Panc1 (cell line): ENCODE data around the gene TOB1. TPM values are rescaled to one million over a fixed set of nuclear protein-coding genes. Genes with fewer than 3 reads are reported as not detected.
A peak's percentile ranks its signal among the peaks of the same experiment; 100 is the strongest.

Experiments used
- ATAC-seq: fragments of 200-7000 bp; cut with Tn5 transposase; 2 replicates; pipeline ENCODE4 v1.9.1; 2020; ENCODE audit warnings: mild to moderate bottlenecking, moderate library complexity
- BruUV-seq: library from RNA; stranded (reverse); fragments of 400-500 nt; replicated peaks from 2 replicates; lab custom pipeline; 2021; lab: Mats Ljungman, UMichigan
- CTCF ChIA-PET: fragments of 300-600 bp; sonication (Branson Sonifier 250); formaldehyde crosslinking; loops from one replicate; lab custom pipeline; 2022; ENCODE audit warnings: antibody characterized with exemption; lab: Charles Lee
- POLR2A ChIA-PET: fragments of 300-600 bp; sonication (Branson Sonifier 250); formaldehyde crosslinking; loops from one replicate; lab custom pipeline; 2022; ENCODE audit warnings: antibody characterized with exemption; lab: Charles Lee
- DNase-seq: peaks from one replicate; pipeline ENCODE4 v3.0.0-alpha.2; 2010; ENCODE audit warnings: low read depth, low spot score
- H3K27ac ChIP-seq: 2 replicates; pipeline ENCODE4 v1.5.1; 2011; ENCODE audit warnings: mild to moderate bottlenecking, low read length, inconsistent platforms
- H3K27me3 ChIP-seq: fragments of 200-500 bp; sonication (Bioruptor generic); 2 replicates; pipeline ENCODE4 v1.6.0; 2014; ENCODE audit warnings: low read length, inconsistent platforms; ENCODE audit not compliant: control insufficient read depth, insufficient read depth
- H3K36me3 ChIP-seq: fragments of 200-500 bp; sonication (Bioruptor generic); 2 replicates; pipeline ENCODE4 v1.5.1; 2014; ENCODE audit warnings: inconsistent platforms, mild to moderate bottlenecking, low read length, moderate library complexity; ENCODE audit not compliant: control insufficient read depth, insufficient read depth
- H3K4me1 ChIP-seq: 2 replicates; pipeline ENCODE4 v1.5.1; 2011; ENCODE audit warnings: inconsistent platforms, mild to moderate bottlenecking, low read length, moderate library complexity; ENCODE audit not compliant: control insufficient read depth, insufficient read depth
- H3K4me3 ChIP-seq, 2 experiments: 2 replicates each; pipeline ENCODE4 v1.5.1; 2011 to 2012; ENCODE audit warnings: low read depth in 2 of 2, low read length in 2 of 2, mild to moderate bottlenecking in 2 of 2, inconsistent platforms in 1 of 2, moderate library complexity in 1 of 2
- H3K9me3 ChIP-seq: fragments of 200-500 bp; sonication (Bioruptor generic); 2 replicates; pipeline ENCODE4 v1.5.1; 2014; ENCODE audit warnings: low read depth, mild to moderate bottlenecking, inconsistent platforms, low read length, moderate library complexity; ENCODE audit not compliant: control insufficient read depth, insufficient read depth
- CTCF ChIP-seq: fragments of 450-650 bp; IDR thresholded peaks from 2 replicates; pipeline ENCODE4 v1.5.1; 2017; ENCODE audit warnings: mild to moderate bottlenecking
- POLR2AphosphoS5 ChIP-seq: IDR thresholded peaks from 2 replicates; pipeline ENCODE4 v1.6.1; 2012; ENCODE audit warnings: mild to moderate bottlenecking, low read depth, low read length, moderate library complexity
- REST ChIP-seq, 2 experiments: IDR thresholded peaks; 2 replicates each; pipeline ENCODE4 v1.6.1; 2011 to 2012; ENCODE audit warnings: low read depth in 2 of 2, control low read depth in 1 of 2, low read length in 1 of 2, mild to moderate bottlenecking in 1 of 2, moderate library complexity in 1 of 2; ENCODE audit not compliant: insufficient read depth in 1 of 2
- SIN3A ChIP-seq: IDR thresholded peaks from 2 replicates; pipeline ENCODE4 v1.6.1; 2012; ENCODE audit warnings: low read depth, mild to moderate bottlenecking, low read length, moderate library complexity, borderline replicate concordance; ENCODE audit not compliant: insufficient read depth
- TCF7L2 ChIP-seq: IDR thresholded peaks from 2 replicates; pipeline ENCODE4 v1.6.1; 2011; ENCODE audit warnings: mild to moderate bottlenecking, low read depth, low read length, inconsistent platforms
- in situ Hi-C: cut with HindIII; loops from 2 replicates; pipeline ENCODE4 v1.10.0; 2016; ENCODE audit warnings: low sequenced_read_pairs, low pct_unique_long_range_greater_than_20kb
- intact Hi-C: fragments of 100-400 bp; cut with micrococcal nuclease; formaldehyde crosslinking; loops from one replicate; pipeline ENCODE4 v1.10.0; 2022; ENCODE audit not compliant: unreplicated experiment
- total RNA-seq: library from RNA; stranded (reverse); gene quantifications from one replicate; pipeline ENCODE4 v1.2.1, GENCODE V29; 2021; ENCODE audit not compliant: unreplicated experiment

Gene TOB1
- total RNA-seq, 1 experiment from 2014 or later = 117 TPM

GRCh38 chr17:50866950-50867362 is 802 bp upstream of the TOB1 start:
- no TSS peak for BruUV-seq
- POLR2A ChIA-PET = interaction anchor here (0.6 to 3.2 kb wide), 10 partner anchors 12 to 82 kb away, joined by 3 to 30 read pairs (median 8); no protein-coding TSS in a partner anchor

GRCh38 chr17:50865868-50866260 is 290 bp downstream of the TOB1 start:
- Histone ChIP-seq H3K36me3 (peaks cover 25% of the 10 kb centered on the region), H3K9me3 (no peaks in the 10 kb centered on the region), H3K27me3 (no peaks in the 10 kb centered on the region), H3K4me1 (peaks cover 33% of the 10 kb centered on the region), H3K4me3 (peak overlapping the region; percentile 72 to 95), H3K27ac (peak overlapping the region; percentile 96; the same call in 1 of the 2 replicates)
- intact Hi-C loops = no loop called here
- TF ChIP-seq POLR2AphosphoS5 (no peak), TCF7L2 (no peak), SIN3A (no peak; the same call in 1 of the 2 replicates), CTCF (no peak), REST (IDR thresholded peaks at IDR 0.05; ENCODE audit: insufficient read depth in 1 of 2, low read depth in 2 of 2, low read length in 1 of 2) (no peak; a peak in 1 of 4 replicates)
- no TSS peak for BruUV-seq
- POLR2A ChIA-PET = interaction anchor here (0.5 to 3.2 kb wide), 17 partner anchors 13 to 478 kb away, joined by 3 to 30 read pairs (median 4); no protein-coding TSS in a partner anchor
- ATAC-seq (peak; percentile 3), DNase-seq (no peak)
- CTCF ChIA-PET = interaction anchor here (0.8 kb wide), 1 partner anchor 17 kb away, joined by 3 read pairs; no protein-coding TSS in a partner anchor
- in situ Hi-C loops = no loop called here

More at GRCh38 chr17:50866950-50867362, 802 bp upstream of the TOB1 start:
- ATAC-seq = peak; percentile 33
- peaks cover 29% of the 10 kb centered on the region for H3K4me1 ChIP-seq
- peak overlapping the region; percentile 91 to 96 for H3K4me3 ChIP-seq
- TF ChIP-seq TCF7L2 (no peak), SIN3A (no peak)
- peak overlapping the region; percentile 99 for H3K27ac ChIP-seq
- CTCF ChIA-PET = interaction anchor here (0.6 to 1.3 kb wide), 2 partner anchors 23 to 244 kb away, joined by 3 to 4 read pairs; no protein-coding TSS in a partner anchor
- peaks cover 18% of the 10 kb centered on the region for H3K36me3 ChIP-seq
- in situ Hi-C loops = no loop called here
- no peak for DNase-seq
- H3K9me3 ChIP-seq = no peaks in the 10 kb centered on the region
- intact Hi-C loops = no loop called here
- H3K27me3 ChIP-seq = no peaks in the 10 kb centered on the region
